Skin epidermis (tissue), 12 donors: Measurements from ENCODE around the gene COX4I1.
"Not testable (repeated sequence)": the region's sequence is repeated elsewhere in the genome, so short reads cannot be mapped to it uniquely, and the experiment has no call there.

Experiments used
- H3K27ac ChIP-seq, 21 experiments: fragments of 200-600 bp; sonication (generic) in 11 of 21; one replicate each; pipeline ENCODE4 v1.5.0; 2020; ENCODE audit warnings: mild to moderate bottlenecking in 3 of 21, inconsistent platforms in 2 of 21, moderate library complexity in 2 of 21
- H3K4me3 ChIP-seq, 7 experiments: fragments of 200-600 bp; sonication (generic) in 2 of 7; one replicate each; pipeline ENCODE4 v1.5.0; 2020; ENCODE audit warnings: inconsistent platforms in 2 of 7, mild to moderate bottlenecking in 2 of 7, moderate library complexity in 1 of 7

The COX4I1 gene

DNA sequence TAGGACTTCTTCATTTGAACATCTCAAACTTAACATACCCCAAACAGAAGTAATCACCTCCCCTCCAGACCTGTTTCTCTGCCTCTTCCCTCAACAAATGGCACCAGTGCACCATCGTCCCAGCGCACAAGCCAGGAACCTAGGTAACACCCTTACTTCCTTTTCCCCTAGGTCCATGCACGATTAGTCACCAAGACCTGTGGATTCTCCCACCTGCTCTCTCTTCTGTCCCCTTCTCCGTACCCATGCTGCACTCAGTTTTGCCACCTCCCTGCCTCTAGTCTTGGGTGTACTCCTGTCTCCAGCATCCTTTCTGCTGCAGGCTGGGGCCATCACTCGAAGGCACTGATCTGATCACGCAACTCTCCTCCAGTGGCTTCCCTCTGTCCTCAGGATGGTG is 3.3 kb upstream of the COX4I1 start:
- no peak overlapping the region for H3K27ac ChIP-seq
- no peak overlapping the region for H3K4me3 ChIP-seq

DNA sequence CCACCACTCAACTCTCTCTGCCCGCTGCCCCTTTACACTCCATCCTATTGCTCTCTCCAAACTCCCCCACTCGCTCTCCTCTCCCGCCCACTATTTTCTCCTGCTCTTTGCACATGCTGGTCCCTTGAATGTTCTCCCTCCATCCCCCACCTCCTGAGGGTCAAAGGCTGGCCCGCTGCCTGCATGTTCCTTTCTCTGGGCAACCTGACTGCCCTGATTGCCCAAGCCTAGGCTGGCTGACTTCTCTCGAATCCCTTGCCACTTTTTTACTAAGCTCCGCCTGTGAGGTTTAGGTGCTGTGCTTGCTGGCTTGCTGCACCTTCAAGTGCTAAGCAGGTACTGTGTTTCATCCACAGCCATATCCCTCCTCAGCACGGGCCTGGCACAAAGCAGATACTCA is 2.9 kb upstream of the COX4I1 start:
- Histone ChIP-seq H3K4me3 (no peak overlapping the region), H3K27ac (no peak overlapping the region)

DNA sequence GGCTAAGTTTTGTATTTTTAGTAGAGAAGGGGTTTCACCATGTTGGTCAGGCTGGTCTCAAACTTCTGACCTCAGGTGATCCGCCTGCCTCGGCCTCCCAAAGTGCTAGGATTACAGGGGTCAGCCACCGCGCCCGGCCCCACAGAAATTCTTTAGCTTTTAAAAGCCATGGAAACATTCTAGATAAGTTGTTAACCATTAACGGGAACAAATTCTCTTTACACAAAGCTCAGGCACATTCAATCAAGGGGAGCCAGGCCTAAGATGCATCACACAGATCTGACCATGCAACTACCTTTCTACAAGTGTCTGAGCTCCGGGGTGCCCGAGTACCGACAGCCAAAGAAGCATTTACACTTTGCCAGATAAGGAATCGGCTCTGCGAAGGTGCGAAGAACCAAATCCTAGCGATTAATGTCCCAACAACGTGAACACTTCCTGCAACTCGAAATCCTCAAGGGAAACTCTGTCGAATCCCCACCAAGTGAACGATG is 1.2 kb upstream of the COX4I1 start:
- peak overlapping the region; percentile 83 to 99 (median 96) for H3K4me3 ChIP-seq
- peak overlapping the region in 19 of 21 experiments; percentile 85 to 99 (median 95) for H3K27ac ChIP-seq

GRCh38 chr16:85798901-85799496 is 496 bp upstream of the COX4I1 start:
- H3K27ac ChIP-seq: peak overlapping the region; percentile 73 to 99 (median 94)

GRCh38 chr16:85800321-85800669 is 800 bp downstream of the COX4I1 start:
- Histone ChIP-seq H3K27ac (peak overlapping the region; percentile 85 to 99 (median 94)), H3K4me3 (peak overlapping the region; percentile 83 to 99 (median 96))

More at GRCh38 chr16:85798901-85799496, 496 bp upstream of the COX4I1 start:
- H3K4me3 ChIP-seq: peak overlapping the region; percentile 83 to 99 (median 96)

DNA sequence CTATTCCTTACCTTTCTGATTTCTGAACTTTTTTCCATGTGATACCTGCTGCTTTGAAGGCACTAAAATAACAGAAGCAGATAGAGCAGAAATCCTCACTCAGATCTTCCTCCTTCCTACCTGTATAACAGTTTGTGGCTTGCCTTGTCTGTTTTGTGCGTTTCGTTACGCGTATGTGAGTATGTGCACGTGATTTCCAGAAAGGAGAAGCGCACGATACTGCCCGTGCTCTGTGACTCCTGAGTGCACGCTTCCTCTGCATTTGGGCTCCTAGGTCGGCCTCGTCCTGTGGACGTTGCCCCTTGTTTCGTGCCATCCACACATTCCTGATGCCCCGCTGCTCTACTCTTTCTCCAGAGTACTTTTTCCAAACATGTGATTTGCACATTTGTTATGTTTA is 4.1 kb downstream of the COX4I1 start:
- no peak overlapping the region for H3K4me3 ChIP-seq
- H3K27ac ChIP-seq: no peak overlapping the region

DNA sequence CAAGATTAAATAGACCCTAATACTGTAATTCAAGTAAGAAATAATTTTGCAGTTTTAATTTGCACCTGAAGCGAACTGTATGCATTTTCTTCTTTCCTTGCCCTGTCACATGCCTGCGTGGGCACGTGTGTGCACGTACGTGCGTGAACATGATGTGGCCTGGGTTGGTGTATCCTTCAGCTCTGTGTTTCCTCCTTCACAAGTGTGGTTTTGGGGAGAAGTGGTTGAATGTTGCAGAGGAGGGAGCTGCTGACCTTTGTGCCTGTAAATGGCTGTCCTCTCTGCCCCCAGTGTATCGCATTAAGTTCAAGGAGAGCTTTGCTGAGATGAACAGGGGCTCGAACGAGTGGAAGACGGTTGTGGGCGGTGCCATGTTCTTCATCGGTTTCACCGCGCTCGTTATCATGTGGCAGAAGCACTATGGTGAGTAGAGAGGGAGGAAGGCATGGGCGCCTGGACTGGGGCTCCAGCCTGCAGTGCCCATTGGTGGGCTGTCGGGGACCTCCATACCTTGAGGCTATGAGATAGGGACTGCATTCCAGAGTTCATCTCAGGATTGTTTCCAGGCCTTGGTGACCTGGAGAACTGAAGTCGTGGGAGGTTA is 6.0 kb downstream of the COX4I1 start:
- Histone ChIP-seq H3K27ac (no peak overlapping the region), H3K4me3 (no peak overlapping the region)

- H3K27ac ChIP-seq: no peak overlapping the region
- H3K4me3 ChIP-seq: no peak overlapping the region
Measured at GRCh38 chr16:85806539-85806938, 7.0 kb downstream of the COX4I1 start.

DNA sequence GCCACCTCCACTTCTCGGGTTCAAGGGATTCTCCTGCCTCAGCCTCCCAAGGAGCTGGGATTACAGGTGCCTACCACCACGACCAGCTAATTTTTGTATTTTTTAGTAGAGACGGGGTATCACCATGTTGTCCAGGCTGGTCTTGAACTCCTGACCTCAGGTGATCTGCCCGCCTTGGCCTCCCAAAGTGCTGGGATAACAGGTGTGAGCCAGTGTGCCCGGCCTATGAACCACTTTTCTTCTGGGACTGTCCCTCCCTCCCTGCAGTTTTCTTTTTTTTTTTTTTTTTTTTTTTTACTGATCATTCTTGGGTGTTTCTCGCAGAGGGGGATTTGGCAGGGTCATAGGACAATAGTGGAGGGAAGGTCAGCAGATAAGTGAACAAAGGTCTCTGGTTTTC is 7.8 kb downstream of the COX4I1 start:
- H3K4me3 ChIP-seq, H3K27ac ChIP-seq: not testable (repeated sequence)

GRCh38 chr16:85808104-85808503 is 8.6 kb downstream of the COX4I1 start:
- not testable (repeated sequence) for H3K4me3 ChIP-seq, H3K27ac ChIP-seq

- no peak overlapping the region for H3K4me3 ChIP-seq
Measured at GRCh38 chr16:85808926-85809325, 9.4 kb downstream of the COX4I1 start.

GRCh38 chr16:85809645-85810044 is 10.2 kb downstream of the COX4I1 start:
- no peak overlapping the region for H3K27ac ChIP-seq

More at GRCh38 chr16:85808926-85809325, 9.4 kb downstream of the COX4I1 start:
- H3K27ac ChIP-seq: no peak overlapping the region

GRCh38 chr16:85810097-85810741 is 10.7 kb downstream of the COX4I1 start:
- Histone ChIP-seq H3K4me3 (no peak overlapping the region), H3K27ac (no peak overlapping the region)

More at GRCh38 chr16:85809645-85810044, 10.2 kb downstream of the COX4I1 start:
- H3K4me3 ChIP-seq: no peak overlapping the region

GRCh38 chr16:85810742-85811115 is 11.2 kb downstream of the COX4I1 start:
- H3K4me3 ChIP-seq: no peak overlapping the region

GRCh38 chr16:85812031-85812807 is 12.7 kb downstream of the COX4I1 start:
- Histone ChIP-seq H3K4me3 (no peak overlapping the region), H3K27ac (no peak overlapping the region)

More at GRCh38 chr16:85810742-85811115, 11.2 kb downstream of the COX4I1 start:
- no peak overlapping the region for H3K27ac ChIP-seq

- Histone ChIP-seq H3K4me3 (no peak overlapping the region), H3K27ac (no peak overlapping the region)
Measured at GRCh38 chr16:85812811-85813700, 13.6 kb downstream of the COX4I1 start.

GRCh38 chr16:85816159-85816558 is 16.7 kb downstream of the COX4I1 start:
- Histone ChIP-seq H3K27ac (no peak overlapping the region), H3K4me3 (no peak overlapping the region)

GRCh38 chr16:85817195-85817594 is 17.7 kb downstream of the COX4I1 start:
- H3K4me3 ChIP-seq, H3K27ac ChIP-seq: not testable (repeated sequence)

DNA sequence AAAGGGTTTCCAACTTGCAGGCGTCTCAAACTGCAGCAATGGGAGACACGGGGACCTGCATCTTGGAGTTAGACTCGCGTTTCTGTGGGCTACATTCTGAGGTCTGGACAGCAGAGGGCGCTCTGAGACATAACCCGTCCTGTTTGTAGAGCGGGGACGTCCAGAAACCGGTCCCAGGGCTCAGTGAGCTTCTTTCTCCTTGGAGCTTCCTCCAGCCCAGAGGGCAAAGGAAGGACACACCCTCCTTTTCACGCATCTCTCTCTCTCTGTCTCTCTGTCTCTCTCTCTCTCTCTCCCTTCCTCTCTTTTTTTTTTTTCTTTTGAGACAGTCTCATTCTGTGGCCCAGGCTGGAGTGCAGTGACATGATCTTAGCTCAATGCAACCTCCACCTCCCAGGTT is 19.8 kb downstream of the COX4I1 start:
- H3K27ac ChIP-seq: no peak overlapping the region
- H3K4me3 ChIP-seq: no peak overlapping the region
